Measurements from ENCODE around the gene EME2.

DNA sequence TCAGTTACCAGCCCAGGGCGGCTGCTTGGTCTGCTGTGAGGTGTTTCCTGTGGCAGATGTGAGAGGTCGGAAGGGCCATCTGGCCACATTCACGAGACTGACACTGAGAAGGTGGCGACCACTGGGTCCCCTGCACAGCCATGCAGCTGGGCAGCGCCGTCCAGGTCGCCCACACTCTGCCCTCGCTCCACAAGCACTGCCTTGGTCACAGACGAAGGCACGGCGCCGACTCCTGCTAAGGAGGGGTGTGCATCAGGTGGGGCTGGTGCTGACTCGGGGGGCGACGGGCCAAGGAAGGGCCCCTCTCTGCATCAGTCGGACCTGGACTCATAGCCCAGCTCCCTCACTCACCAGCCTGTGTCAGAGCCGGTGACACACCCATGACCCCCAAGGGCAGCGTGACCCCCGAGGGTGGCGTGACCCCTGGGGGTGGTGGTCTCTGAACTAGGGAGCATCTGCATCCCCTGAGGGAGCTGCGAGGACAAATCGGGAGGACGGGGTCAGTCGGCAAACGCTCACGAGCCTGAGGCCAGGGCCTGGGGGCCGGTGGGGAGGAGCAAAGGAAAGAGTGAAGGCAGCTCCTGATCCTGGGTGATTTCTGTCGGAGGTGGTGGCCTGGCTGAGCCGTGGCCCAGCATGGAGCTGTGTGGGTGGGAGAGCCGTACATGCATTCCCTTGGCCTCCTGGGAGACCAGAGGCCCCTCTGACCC lies 31.7 kb upstream of the EME2 start:
- TF ChIP-seq, protein P1, sequence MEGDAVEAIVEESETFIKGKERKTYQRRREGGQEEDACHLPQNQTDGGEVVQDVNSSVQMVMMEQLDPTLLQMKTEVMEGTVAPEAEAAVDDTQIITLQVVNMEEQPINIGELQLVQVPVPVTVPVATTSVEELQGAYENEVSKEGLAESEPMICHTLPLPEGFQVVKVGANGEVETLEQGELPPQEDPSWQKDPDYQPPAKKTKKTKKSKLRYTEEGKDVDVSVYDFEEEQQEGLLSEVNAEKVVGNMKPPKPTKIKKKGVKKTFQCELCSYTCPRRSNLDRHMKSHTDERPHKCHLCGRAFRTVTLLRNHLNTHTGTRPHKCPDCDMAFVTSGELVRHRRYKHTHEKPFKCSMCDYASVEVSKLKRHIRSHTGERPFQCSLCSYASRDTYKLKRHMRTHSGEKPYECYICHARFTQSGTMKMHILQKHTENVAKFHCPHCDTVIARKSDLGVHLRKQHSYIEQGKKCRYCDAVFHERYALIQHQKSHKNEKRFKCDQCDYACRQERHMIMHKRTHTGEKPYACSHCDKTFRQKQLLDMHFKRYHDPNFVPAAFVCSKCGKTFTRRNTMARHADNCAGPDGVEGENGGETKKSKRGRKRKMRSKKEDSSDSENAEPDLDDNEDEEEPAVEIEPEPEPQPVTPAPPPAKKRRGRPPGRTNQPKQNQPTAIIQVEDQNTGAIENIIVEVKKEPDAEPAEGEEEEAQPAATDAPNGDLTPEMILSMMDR (IDR thresholded peaks at IDR 0.05; ENCODE audit: borderline replicate concordance, extremely low read depth, low read length, poor library complexity, severe bottlenecking) = no peak
- no peak for TF ChIP-seq EZH2 (IDR thresholded peaks at IDR 0.05; ENCODE audit: borderline replicate concordance, low read depth, low read length, severe bottlenecking)
